Measurements from ENCODE around the gene GBX2. TPM values are rescaled to one million over a fixed set of nuclear protein-coding genes. Genes with fewer than 3 reads are reported as not detected.

GBX2 gene
- total and polyA plus RNA-seq, 2 of the 13 experiments (the other 11 are each of a cell fraction or from before 2014, with no cell fraction given), result not detected

DNA sequence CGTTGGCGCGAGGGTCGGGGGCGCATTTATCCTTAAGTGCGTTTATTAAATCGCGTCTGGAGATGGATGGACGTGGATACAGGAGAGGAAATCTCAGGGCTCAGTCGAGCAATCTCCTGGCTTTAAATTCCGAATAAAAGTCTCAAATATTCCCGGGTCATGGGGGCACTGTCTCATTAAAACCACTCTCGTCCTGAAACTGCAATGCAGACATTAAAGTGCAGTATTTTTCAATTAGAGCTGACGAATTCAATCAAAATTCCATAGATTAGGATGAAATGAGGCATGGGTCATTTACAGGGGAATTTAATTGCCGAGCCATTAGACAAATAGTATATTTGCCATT, 10.7 kb upstream of the GBX2 start:
- Histone ChIP-seq H3K9ac (ENCODE audit: insufficient read depth, low read depth, low read length) (no peak overlapping the region), H3K27me3 (ENCODE audit: control insufficient read depth in 1 of 2, insufficient read depth in 2 of 2, low read length in 2 of 2) (peaks cover 7 to 55% of the 10 kb centered on the region in 2 experiments; a peak in 4 of 5 replicates), H3K27ac (ENCODE audit: extremely low read length, insufficient read depth, low read length) (no peak overlapping the region), H3K79me2 (ENCODE audit: insufficient read depth, low read length) (no peaks in the 10 kb centered on the region), H4K20me1 (ENCODE audit: insufficient read depth, low read length) (no peaks in the 10 kb centered on the region; the same call in 1 of the 2 replicates), H3K4me2 (ENCODE audit: low read depth, low read length) (peak overlapping the region; percentile 76), H3K36me3 (replicated peaks in 1 of 2; ENCODE audit: control insufficient read depth in 1 of 2, insufficient read depth in 2 of 2, low read length in 2 of 2) (no peaks in the 10 kb centered on the region), H3K4me3 (replicated peaks in 1 of 3; ENCODE audit: insufficient read depth in 1 of 3, low read depth in 2 of 3, low read length in 3 of 3) (peak overlapping the region; percentile 51 to 69 (median 52); a peak in 4 of 6 replicates), H2AFZ (ENCODE audit: low read length) (no peak overlapping the region), H3K4me1 (ENCODE audit: insufficient read depth, low read length) (0 out of 2 replicates have a peak, but pooled peaks cover 9% of the 10 kb centered on the region), H3K9me3 (ENCODE audit: low read length) (no peaks in the 10 kb centered on the region)
- POLR2A ChIA-PET, result no interaction called here
- in situ Hi-C loops (cut with HindIII; ENCODE audit: extremely low pct_ligation_motif_present, low pct_unique_long_range_greater_than_20kb) (loop anchor here (5.0 kb wide), 1 partner anchor 402 kb away; no protein-coding TSS in a partner anchor), intact Hi-C loops (cut with micrococcal nuclease; ENCODE audit: unreplicated experiment) (no loop called here)
- TF ChIP-seq ZFP36L1 (CRISPR knock-in tag; IDR thresholded peaks at IDR 0.05) (no peak), ARID2 (CRISPR knock-in tag; IDR thresholded peaks at IDR 0.05; ENCODE audit: borderline replicate concordance) (0 out of 2 replicates have a peak, but pooled peaks have one; percentile 3)
- ATAC-seq (no peak), DNase-seq (ENCODE audit: low spot score) (no peak), FAIRE-seq (no peak)
- 26% methylated on average over 15 of the region's 15 CpGs for WGBS (ENCODE audit: low lambda C conversion rate)
- BruUV-seq (replicated peaks), result no TSS peak
- CTCF ChIA-PET (ENCODE audit: low intra/inter-chr PET ratio, low total read pairs), result interaction anchor here (1.8 kb wide), 1 partner anchor 242 kb away, joined by 8 read pairs; no protein-coding TSS in a partner anchor

DNA sequence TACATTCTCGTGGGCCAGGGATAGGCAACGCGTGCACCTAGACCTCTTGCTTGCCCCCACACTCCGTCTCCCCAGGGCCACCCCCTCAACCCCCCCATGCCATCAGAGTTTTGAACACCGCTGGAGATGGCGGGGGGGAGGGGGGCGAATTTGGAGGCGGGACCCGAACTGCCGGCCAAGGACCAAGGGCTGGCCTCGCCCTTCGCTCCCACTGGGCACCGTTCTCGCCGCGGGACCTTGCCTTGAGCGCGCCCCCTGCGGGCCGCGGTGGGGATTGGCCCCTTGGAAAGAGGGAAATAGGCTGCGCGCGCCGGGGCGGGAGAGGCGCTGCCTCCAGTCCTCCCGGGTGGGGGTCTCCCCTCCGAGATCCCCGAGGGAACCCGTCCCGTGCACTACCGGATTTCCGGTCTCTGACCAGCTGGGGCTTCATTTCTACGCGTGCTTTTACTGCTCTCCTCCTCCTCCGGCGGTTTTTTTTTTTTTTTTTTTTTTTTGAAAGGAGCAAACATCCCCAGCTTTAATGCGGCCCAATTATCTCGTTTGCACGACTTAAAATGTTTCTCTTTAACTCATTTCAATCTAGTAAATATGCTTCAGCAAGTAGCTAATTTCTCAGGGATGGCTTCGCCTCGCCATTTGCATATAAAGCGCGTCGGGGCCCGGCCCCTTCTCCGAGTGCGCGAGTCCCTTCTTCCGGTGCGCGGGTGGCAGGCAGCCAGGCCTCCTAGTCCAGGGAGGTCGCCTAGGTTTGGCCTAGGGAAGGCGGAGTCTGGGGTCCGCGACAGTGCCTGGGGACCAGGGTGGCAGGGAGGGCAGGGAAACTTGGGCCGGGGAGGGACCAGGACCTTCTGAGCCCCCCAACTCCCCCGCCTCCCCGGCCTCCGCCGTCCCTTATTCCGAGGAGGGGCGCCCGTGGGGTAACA, 10.0 kb upstream of the GBX2 start:
- peak; percentile 54 for DNase-seq (ENCODE audit: low spot score)
- ChIA-PET CTCF (ENCODE audit: low intra/inter-chr PET ratio, low total read pairs) (interaction anchor here (0.8 to 2.1 kb wide), 4 partner anchors 242 to 412 kb away, joined by 3 to 15 read pairs (median 7); no protein-coding TSS in a partner anchor), POLR2A (no interaction called here)
- Histone ChIP-seq H3K27ac (ENCODE audit: extremely low read length, insufficient read depth, low read length) (no peak overlapping the region), H3K9me3 (ENCODE audit: low read length) (no peaks in the 10 kb centered on the region), H3K4me2 (ENCODE audit: low read depth, low read length) (peak overlapping the region; percentile 76), H3K79me2 (ENCODE audit: insufficient read depth, low read length) (no peaks in the 10 kb centered on the region), H3K27me3 (ENCODE audit: control insufficient read depth in 1 of 2, insufficient read depth in 2 of 2, low read length in 2 of 2) (peaks cover 13 to 61% of the 10 kb centered on the region in 2 experiments; a peak in 4 of 5 replicates), H4K20me1 (ENCODE audit: insufficient read depth, low read length) (peaks cover 3% of the 10 kb centered on the region; the same call in 1 of the 2 replicates), H2AFZ (ENCODE audit: low read length) (no peak overlapping the region), H3K9ac (ENCODE audit: insufficient read depth, low read depth, low read length) (no peak overlapping the region), H3K4me1 (ENCODE audit: insufficient read depth, low read length) (0 out of 2 replicates have a peak, but pooled peaks cover 9% of the 10 kb centered on the region), H3K36me3 (replicated peaks in 1 of 2; ENCODE audit: control insufficient read depth in 1 of 2, insufficient read depth in 2 of 2, low read length in 2 of 2) (no peaks in the 10 kb centered on the region), H3K4me3 (replicated peaks in 1 of 3; ENCODE audit: insufficient read depth in 1 of 3, low read depth in 2 of 3, low read length in 3 of 3) (peak overlapping the region; percentile 51 to 69 (median 52))
- ATAC-seq, result peak; percentile 81
- WGBS (ENCODE audit: low lambda C conversion rate), result 36% methylated on average over 55 of the region's 65 CpGs
- intact Hi-C loops (cut with micrococcal nuclease; ENCODE audit: unreplicated experiment) (no loop called here), in situ Hi-C loops (cut with HindIII; ENCODE audit: extremely low pct_ligation_motif_present, low pct_unique_long_range_greater_than_20kb) (loop anchor here (5.0 kb wide), 1 partner anchor 401 kb away; no protein-coding TSS in a partner anchor)
- no peak for FAIRE-seq
- no TSS peak for BruUV-seq (replicated peaks)
- TF ChIP-seq RCOR2 (CRISPR knock-in tag; IDR thresholded peaks at IDR 0.05), result 0 out of 2 replicates have a peak, but pooled peaks have one; percentile 9
- TF ChIP-seq GABPA (IDR thresholded peaks at IDR 0.05; ENCODE audit: low read depth, low read length), result peak; percentile 50
- TF ChIP-seq GABPA (CRISPR knock-in tag; IDR thresholded peaks at IDR 0.05; ENCODE audit: low read depth), result peak; percentile 60
- TF ChIP-seq, protein P1, sequence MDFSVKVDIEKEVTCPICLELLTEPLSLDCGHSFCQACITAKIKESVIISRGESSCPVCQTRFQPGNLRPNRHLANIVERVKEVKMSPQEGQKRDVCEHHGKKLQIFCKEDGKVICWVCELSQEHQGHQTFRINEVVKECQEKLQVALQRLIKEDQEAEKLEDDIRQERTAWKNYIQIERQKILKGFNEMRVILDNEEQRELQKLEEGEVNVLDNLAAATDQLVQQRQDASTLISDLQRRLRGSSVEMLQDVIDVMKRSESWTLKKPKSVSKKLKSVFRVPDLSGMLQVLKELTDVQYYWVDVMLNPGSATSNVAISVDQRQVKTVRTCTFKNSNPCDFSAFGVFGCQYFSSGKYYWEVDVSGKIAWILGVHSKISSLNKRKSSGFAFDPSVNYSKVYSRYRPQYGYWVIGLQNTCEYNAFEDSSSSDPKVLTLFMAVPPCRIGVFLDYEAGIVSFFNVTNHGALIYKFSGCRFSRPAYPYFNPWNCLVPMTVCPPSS (IDR thresholded peaks at IDR 0.05), result no peak
- TF ChIP-seq HDAC1 (CRISPR knock-in tag; IDR thresholded peaks at IDR 0.05), result 0 out of 2 replicates have a peak, but pooled peaks have one; percentile 26
- TF ChIP-seq ETV5 (CRISPR knock-in tag; IDR thresholded peaks at IDR 0.05; ENCODE audit: borderline replicate concordance), result peak; percentile 30; the same call in 1 of the 2 replicates
- 0 out of 2 replicates have a peak, but pooled peaks have one; percentile 47 for TF ChIP-seq ZNF383 (CRISPR knock-in tag; IDR thresholded peaks at IDR 0.05; ENCODE audit: borderline replicate concordance)
- peak; percentile 60 for TF ChIP-seq ZFP36 (IDR thresholded peaks at IDR 0.05; ENCODE audit: borderline replicate concordance, low read depth, low read length, partially characterized antibody)
- TF ChIP-seq, protein P2, sequence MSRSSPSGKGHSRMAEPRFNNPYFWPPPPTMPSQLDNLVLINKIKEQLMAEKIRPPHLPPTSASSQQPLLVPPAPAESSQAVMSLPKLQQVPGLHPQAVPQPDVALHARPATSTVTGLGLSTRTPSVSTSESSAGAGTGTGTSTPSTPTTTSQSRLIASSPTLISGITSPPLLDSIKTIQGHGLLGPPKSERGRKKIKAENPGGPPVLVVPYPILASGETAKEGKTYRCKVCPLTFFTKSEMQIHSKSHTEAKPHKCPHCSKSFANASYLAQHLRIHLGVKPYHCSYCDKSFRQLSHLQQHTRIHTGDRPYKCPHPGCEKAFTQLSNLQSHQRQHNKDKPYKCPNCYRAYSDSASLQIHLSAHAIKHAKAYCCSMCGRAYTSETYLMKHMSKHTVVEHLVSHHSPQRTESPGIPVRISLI (CRISPR knock-in tag; IDR thresholded peaks at IDR 0.05; ENCODE audit: borderline replicate concordance), result peak; percentile 74
- 0 out of 2 replicates have a peak, but pooled peaks have one; percentile 28 for TF ChIP-seq SP2 (CRISPR knock-in tag; IDR thresholded peaks at IDR 0.05)
- no peak for TF ChIP-seq ZSCAN31 (CRISPR knock-in tag; IDR thresholded peaks at IDR 0.05; ENCODE audit: low read depth)
